ENCODE results near the gene SACM1L.

The SACM1L gene

DNA sequence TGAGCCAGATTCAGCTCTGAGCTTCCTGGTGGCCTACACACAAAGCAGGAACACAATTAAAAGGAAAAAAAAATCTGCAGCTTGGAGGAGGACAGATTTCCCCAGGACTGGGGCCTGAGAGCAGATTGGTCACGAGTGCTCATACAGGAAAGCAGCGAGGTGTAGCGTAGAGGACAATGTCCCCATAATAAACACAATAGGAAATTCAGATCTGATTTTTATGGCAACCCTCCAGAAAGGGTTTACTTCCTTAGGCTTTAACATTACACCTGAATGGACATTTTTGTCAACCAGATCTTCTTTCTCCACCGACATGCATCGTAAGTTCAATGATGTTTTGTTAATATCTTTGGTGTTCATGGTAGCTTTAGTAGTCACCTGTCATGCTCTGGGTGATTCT is 83.9 kb downstream of the SACM1L start:
- no peak for DNase-seq

DNA sequence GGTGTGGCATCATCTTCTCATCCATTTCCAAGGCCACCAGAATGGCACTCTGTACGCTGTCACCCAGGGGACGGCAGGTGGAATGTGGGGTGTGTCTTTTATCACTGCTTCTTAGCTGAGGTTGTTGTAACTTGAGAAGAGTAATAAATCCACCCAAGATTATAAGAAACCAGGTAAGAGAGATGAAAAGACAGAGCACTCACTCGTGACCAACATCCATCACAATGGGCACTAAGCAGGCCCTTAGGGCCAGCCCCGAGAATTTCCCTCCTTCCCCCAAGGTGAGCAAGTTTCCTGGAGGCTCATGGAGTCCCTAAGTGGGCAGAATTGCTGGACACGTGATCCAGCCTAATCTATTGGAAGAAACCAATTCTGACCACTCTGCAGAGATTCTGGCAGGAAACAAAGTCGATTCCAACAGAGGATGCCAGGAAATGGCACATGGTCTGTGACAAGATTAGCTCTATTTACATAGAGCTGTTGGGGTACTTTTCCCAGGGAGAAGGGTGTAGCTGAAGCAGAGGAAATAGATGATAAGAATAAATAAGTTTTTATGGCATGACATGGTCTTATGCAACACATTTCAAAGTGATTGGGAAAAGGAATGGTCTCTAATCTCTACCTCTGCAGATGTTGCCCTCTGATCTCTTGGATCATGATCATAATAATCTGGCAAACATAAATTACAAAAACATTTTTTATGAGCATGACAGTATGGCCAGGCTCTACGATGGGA is 84.7 kb downstream of the SACM1L start:
- no peak for DNase-seq

DNA sequence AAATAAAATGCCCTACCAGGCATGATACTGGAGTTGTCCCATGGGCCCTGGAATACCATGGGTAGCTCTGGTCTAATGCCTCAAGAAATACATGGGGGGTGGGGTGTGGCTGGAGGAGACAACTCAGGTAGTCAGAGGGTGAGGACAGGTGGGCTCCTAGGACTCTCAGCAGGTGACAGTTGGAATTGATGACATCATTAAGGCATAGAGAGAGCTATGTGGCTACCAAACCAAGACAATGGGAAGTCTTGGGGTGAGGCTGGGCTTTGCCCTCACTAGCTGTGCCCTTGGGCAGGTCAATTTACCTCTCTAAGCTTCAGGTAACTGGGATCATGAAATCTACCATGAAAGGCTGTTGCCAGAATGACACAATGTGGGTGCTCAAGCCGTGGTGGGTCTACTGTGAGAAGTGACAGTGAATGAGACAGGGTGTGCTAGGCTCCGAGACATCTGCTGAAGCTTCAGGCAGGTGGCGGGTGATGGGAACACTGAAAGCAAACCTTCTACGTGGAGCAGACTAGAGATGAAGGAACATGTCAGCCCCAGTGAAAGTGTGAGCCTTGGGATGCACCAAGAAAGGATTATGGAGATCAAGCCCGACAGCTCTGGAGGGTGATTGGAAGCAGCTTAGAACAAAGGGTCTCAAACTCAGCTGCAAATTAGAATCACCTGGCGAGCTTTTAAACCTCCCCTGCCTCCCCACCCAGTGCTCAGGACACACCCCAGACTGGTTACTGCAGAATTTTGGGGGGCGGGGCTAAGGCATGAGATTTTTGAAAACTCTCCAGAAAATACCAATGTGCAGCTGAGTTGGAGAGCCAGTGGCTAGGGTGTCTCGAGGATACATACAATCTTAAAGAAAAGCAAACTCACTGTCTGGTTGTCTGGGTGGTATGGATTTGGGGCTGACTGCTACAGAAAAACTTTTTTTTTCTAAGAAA is 85.7 kb downstream of the SACM1L start:
- no peak for DNase-seq

DNA sequence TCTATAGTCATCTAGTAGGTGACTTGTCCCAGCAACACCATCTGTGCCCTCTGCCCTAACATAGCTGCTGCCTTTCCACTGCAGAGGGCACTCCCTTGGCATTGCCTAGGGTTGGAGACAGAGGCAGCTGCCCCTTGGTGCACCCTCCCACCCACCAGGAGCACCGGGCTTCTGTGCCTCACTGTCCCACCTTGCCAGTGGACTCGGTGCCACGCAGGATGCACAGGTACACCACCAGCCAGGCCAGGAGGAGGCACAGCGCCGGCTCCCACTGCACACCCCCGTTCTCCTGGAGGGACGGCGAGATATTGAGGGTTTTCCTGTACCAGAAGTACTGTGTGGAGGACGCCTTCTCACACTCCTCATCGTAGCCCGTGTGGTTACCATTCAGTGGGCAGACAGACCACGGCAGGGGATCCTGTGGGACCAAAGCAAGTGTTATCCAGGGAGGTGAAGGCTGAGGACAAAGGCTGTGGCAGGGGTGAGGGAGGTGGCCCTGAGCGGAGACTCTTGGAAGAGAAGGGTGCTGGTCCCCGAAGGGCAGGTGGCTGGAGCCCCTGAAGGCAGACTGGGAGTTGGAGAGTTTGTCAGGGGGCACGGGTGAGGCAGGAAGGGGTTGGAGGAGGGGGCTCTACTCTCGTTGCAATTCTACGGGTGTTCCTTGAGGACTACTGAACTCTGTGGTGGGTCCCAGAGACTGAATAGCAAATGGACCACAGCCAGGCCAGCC is 86.5 kb downstream of the SACM1L start:
- DNase-seq: no peak

DNA sequence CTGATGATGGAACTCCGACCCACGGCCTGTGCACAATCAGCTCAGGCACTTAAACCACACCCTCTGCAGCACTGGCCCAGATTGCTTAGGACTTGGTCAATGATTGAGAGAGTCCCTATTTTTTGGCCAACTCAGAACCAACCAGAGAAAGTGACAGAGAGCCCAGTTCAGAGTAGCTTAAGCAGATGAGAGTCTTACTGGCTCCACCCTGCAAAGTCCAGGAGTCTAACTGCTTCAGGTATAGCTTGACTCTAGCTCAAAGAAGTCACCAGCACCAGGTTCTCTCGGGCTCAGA is 87.1 kb downstream of the SACM1L start:
- no peak for DNase-seq

DNA sequence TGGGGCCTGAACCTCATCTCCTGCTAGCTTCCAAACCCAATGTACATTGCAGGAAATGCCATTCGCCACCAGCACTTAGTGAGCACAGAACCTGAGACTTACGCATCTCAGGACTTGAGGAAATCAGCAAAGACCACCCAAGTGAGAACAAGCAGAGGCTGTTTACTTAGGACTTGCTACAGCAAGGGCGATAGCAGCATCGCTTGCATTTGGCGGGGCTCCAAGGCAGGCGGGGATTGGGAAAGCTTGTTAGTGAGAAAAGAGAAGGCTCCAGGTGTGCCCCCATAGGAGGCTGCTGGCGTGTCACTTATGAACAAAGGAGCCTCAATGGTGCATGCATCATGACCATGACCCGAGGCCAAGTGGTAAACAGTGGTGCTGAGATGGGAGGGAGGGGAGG is 87.4 kb downstream of the SACM1L start:
- DNase-seq: no peak

DNA sequence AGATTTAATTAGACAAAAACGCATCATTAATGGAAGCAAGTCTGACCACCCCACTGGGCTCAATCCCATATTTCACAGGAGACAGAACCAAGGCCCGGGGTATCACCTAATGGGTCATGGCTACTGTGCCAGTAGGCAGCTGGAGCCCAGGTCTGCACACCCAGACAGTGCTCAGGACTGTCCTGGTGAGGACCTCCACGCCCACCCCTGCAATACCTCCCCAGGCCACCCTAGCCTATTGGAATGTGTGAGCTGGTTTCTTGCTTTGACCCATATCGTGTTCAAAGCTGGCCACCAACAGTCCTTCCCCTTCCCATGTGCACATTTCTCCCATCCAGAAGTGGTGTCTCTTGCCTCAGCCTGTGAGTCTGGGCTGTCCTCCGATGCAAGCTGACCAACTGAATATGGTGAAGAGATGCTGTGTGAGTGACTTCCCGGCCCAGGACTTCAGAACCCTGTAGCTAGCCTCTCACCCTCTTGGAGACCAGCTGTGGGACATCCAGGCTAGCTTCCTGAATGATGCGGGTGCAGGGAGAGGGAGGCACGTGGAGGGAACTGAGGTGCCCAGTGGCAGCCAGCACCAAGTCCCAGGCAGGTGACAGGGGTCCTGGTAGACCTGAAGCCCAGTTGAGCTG is 88.0 kb downstream of the SACM1L start:
- no peak for DNase-seq

DNA sequence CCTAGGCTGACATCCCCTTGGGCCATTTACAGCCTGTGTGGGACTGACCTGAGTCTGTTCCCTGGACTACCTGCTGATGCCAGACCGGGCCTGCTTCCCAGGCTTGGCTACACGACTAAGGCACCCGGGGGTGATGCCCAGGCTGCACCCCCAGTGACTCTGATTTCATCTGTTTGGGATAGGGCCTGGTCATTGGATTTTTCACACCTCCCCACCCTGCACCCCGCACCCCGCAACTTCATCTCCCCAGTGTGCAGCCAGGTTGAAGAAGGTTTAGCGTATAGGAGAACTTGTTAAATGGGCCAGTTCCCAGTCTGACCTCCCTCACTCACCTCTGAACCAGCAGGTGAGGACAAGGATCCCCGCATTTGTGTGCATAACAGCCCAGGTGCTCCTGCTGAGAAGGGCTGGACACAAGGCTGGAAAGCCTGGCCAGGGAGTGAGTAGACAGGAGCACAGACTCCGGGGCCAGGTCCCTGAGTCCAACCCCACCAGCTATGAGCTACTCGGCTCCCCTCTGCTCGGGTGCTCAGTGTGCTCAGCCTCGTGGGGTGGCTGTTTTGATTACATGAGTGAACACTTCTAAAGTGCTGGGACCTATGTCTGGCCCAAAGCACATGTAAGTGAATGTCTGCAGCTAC is 88.7 kb downstream of the SACM1L start:
- no peak for DNase-seq

DNA sequence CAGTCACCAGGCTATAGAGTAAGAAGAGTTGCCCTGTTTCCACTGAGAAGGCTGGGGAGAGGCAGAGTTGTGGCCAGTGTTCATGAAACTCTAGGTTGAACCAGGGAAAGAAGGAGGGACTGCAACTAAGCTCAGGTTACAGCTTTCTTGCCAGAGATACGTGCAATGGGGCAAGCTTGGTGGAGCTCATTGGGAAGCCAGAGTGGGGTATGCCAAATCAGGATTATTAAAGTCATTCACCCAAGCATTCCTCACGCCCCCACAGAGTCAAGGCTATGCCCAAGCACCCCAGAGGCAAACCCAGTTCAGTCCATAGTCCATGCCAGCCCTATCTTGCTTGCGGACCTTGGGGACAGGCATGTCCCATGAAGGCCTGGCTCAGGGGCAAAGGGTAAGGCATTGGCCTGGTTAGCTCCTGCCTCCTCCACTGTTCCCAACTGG is 89.6 kb downstream of the SACM1L start:
- no peak for DNase-seq

DNA sequence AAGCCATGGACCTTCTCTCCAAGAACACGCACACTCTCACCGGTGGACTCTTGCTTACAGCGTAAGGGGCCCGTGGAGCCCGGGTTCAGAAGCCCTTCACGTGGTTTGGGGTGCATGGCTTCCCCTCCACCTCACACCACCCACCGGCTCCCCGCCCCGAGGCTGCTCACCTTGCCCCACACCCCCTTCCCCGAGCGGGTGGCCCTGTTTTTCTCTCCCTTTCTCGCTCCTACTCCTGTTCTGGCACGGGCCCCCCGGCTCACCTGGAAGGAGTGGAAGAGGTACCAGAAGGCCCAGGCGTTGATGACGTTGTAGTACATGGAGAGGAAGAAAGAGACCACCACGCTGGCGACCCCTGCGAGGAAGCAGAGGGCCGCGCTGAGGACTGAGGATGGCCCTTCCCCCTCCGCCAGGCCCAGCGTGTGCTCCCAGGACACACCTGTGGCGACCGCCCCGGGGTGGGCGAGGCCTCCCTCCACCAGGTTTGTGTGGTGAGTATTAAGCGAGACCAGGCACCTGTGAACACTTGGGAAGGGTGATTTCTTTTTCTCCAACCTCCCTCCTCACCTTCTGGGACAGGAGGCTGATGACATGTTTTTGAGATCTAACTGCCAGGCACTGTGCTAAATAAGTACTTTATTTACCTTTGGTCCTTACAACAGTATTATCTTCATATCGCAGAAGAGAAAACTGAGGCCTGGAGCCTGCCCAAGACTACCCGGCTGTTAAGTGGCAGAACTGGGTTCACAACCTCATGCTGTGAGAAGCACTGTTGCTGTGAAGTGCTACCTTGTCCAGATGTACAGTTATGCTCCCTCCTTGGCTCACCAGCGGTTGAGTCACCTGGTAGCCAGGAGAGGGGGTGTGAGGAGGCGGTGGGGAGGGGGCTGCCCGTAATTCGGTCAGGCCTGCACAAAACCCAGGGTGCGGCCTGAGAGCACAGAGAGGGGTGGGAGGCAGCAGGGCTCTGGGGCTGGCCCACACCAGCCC is 90.8 kb downstream of the SACM1L start:
- DNase-seq: no peak

DNA sequence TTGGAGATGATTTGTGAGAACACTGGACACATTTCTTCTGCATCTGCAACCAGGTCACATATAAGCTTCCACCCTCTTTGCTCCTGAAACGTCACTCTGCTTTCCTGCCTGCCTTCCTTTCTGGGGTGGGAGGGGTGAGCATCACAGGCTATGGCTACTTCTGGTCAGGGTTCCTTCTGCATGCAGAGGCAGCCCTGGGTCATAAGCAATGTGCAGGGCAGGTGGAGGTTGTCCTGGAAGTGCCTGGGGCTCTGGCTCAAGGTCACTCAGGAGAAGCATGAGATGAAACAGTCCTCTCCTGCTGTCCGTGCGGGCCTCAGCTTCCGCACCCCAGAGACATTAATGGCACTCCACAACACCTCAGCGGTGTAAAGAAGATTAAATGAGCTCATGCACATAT is 92.1 kb downstream of the SACM1L start:
- no peak for DNase-seq

DNA sequence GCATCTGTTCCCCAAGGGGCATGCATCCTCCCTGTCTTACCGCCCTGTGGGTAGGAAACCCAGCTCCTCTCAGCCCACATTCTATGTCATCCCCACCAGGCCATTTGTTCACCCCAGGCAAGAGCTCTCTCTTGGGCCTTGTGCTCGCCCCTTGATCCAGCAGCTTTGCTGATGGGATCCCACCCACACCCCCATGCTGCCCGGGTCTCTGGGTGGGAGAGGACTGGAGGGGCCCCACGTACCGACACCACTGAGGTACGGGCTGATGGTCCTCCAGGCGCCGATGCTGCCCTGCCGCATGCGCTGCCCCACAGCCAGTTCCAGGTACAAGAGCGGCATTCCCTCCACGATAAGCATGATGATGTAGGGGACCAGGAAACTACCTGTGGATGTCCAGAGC is 92.6 kb downstream of the SACM1L start:
- no peak for DNase-seq

DNA sequence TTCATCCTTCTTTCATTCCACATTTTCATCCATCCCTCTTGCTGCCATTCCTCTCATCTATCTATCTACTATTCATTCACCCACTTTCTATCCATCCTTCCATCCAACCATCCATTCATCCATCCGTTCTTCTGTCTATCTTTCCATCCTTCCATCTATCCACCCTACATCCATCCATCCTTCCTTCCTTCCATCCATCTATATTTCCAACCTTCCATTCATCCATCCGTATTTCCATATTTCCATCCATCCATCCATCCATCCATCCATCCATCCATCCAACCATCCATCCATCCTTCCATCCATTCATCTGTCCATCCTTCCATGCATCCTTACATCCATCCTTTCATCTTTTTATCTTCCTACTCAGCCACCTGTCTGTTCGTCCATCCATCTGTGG is 93.2 kb downstream of the SACM1L start:
- DNase-seq: no peak

DNA sequence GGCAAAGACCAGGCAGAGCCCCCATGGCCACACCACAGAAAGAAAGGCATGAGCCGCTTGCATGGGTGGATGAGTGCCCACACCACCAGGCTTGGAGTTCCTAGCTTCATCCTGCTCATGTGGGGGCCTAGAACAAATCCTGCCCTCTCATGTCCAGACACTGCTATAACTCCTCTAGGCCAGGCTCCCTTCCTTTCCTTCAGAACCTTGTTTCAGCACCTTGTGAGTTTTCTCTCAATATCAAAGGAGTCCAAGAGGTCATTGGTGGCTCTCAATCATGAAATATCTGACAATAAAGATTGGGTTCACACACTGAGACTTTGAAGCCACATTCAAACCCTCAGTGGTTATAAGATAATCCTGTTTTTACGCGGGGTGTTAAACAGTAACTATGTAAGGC is 94.5 kb downstream of the SACM1L start:
- no peak for DNase-seq

DNA sequence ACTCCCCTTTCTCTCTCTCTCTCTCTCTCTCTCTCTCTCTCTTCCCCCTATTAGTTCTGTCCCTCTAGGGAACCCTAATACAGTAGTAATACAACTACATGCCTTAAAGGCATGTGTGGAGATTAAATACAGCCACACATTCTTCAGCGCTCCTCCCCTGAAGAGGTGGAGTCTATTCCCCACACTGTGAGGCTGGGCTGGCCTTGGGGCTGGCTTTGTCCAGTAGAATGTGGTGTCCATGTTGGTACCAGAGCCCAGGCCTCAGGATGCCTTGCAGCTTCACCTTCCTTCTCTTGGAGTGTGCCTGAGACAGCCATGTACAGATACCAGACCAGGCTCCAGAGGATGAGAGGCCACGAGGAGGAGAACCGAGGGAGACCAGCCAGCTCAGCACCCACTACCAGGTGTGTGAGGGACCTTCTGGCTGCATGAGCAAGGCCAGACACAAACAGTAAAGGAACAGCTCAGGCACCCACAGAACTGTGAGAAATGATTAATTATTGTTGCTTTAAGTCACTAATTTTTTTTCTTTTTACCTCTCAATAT is 96.5 kb downstream of the SACM1L start:
- no peak for DNase-seq

DNA sequence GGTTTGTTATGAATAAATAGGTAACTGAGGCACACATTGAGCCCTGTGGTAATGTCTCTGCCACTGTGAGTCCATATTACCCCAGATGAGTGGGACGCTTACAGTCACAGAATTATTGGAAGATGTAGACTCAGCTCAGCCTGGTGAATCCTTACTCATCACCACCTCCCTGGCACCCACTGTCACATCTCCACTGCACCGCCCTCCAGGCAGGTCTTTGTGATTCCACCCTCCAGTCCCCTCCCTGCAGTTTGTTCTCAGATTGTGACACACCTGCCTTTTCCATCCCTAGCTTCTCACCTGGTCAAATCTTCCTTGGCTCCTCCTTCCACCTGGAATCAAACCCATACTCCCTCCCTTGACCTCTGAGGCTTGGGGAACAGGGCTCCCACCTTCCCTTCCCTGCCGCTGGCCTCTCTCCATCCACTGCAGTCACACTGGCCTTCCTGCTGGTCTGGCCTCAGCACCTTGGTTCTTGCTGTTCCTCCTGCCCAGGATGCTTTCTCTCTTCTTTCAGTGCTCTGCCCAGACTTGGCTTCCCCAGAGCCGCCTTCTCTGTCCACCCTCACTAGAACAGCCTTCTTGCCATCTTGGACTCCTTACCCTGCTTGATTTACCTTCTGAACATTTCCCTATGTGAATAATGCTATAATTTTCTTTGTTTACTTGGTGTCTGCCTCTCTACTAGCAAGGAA is 97.8 kb downstream of the SACM1L start:
- DNase-seq: no peak

DNA sequence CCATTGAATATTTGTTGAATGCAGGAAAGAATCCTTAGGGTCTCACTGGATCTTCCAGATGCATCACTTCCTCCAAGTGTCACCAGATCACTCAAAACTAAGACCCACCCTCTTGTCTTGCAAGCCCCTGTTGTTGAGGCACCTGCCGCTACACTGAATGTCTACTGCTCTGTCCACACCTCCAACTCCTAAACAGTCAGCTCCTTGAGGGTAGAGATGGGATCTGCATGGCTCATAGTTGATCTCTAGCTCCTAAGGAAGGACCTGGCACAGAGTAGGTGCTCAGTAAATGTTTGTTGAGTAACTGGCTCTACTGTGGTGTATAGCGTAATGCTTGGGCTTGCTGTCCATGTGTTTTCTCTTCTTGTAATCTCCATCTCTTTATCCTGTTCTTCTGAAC is 98.4 kb downstream of the SACM1L start:
- no peak for DNase-seq

DNA sequence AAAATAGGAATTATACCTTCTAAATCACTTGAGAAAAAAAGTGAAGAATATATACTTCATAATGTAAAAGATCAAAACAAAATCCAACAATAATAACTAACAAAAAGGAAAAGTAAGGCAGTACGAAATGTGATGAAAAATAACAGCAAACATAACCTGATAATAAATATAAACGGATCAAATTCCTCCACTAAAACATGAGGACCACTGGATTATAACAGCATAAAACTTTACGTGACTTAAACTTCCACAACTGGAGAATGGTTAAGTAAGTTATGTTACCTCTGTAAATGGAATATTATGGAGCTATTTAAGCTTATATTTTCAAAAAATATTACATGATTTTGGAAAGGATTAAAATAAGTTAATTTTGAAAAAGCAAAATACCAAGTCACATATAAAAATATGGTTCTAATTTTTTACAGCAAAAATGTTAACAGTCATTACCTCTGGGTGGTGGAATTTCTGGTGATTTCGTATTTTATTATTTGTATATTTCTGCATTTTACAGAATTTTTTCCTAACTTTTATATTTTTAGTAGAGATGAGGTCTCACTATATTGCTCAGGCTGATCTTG is 100.1 kb downstream of the SACM1L start:
- DNase-seq: no peak

DNA sequence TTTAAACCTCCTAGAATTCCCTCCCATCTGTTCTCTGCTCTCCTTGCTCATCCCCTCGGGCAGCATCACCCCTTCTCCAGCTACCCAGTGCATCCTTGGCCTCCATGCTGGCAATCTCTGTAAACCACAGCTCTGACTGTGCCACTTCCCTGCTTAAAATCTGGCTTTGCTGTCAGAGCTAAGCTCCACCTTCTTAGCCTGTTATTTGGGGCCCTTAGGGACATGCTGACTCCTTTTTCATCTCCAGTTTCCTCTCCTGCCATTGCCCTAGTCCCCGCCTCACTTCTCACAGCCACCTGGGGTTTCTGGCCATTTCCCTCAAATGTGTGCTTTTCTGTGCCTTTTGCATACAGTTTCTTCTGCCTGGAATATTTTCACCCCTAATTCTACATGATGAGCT is 101.4 kb downstream of the SACM1L start:
- no peak for DNase-seq

DNA sequence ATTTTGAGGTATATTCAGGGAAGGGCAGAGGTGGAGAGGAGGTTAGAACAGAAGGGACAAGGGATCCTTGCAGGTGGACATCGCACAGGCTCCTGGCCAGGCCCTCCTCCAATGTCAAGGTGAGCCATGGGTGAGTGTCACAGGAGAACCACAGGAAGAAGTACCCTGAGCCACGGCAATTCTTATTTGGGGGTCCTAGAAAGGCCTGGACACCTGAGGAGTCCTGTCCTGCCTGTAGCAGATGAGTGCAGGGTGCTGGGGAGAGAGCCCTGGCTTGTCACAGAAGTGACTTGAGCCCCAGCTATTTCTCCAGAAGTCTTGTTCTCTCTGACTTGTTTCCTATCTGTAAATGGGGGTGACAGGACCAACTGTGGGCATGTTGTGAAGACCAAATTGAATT is 102.8 kb downstream of the SACM1L start:
- no peak for DNase-seq
